Endothelial cell of umbilical vein (primary cell): ENCODE measurements around the gene SHISA2. TPM values are rescaled to one million over a fixed set of nuclear protein-coding genes. Genes with fewer than 3 reads are reported as not detected.
A peak's percentile ranks its signal among the peaks of the same experiment; 100 is the strongest.

Experiments used
- BruUV-seq: library from RNA; stranded (reverse); fragments of 400-500 nt; replicated peaks from 2 replicates; lab custom pipeline; 2021; lab: Mats Ljungman, UMichigan
- CTCF ChIA-PET: fragments of 300-600, 350-600 bp; sonication (Branson Sonifier 250); formaldehyde crosslinking; loops from one replicate; lab custom pipeline; 2021; ENCODE audit warnings: antibody characterized with exemption, inconsistent platforms; lab: Charles Lee
- POLR2A ChIA-PET: fragments of 300-600, 350-600 bp; sonication (Branson Sonifier 250); formaldehyde crosslinking; loops from one replicate; lab custom pipeline; 2021; ENCODE audit warnings: antibody characterized with exemption, inconsistent platforms; lab: Charles Lee
- DNase-seq: peaks from one replicate; pipeline ENCODE4 v3.0.0-alpha.2; 2011; ENCODE audit warnings: low read depth, low spot score
- FAIRE-seq: peaks from 2 replicates; lab custom pipeline; 2011; peaks lifted over from hg19 to GRCh38; lab: Jason Lieb, UNC
- H2AFZ ChIP-seq: 2 replicates; pipeline ENCODE4 v1.6.0; 2012; ENCODE audit warnings: low read depth, low read length, control low read depth, inconsistent platforms
- H3K27ac ChIP-seq: 2 replicates; pipeline ENCODE4 v1.5.1; 2011; ENCODE audit warnings: low read depth, mild to moderate bottlenecking, control low read depth, low read length, moderate library complexity; ENCODE audit not compliant: insufficient read depth
- H3K27me3 ChIP-seq, 2 experiments: 2 replicates each; pipeline versions ENCODE4 v1.6.0 to v1.6.1; 2011; ENCODE audit warnings: low read length in 2 of 2, mixed read lengths in 1 of 2; ENCODE audit not compliant: control insufficient read depth in 2 of 2, insufficient read depth in 2 of 2
- H3K36me3 ChIP-seq, 2 experiments: 2 replicates in 1 of 2; 3 replicates in 1 of 2; pipeline ENCODE4 v1.5.1; 2011; ENCODE audit warnings: low read length in 2 of 2, mild to moderate bottlenecking in 1 of 2, moderate library complexity in 1 of 2; ENCODE audit not compliant: control insufficient read depth in 2 of 2, insufficient read depth in 2 of 2; ENCODE audit errors: extremely low read depth in 1 of 2
- H3K4me1 ChIP-seq: 3 replicates; pipeline ENCODE4 v1.5.1; 2011; ENCODE audit warnings: mild to moderate bottlenecking, low read length; ENCODE audit not compliant: control insufficient read depth, insufficient read depth; ENCODE audit errors: extremely low read depth
- H3K4me2 ChIP-seq: 2 replicates; pipeline ENCODE4 v1.6.1; 2011; ENCODE audit warnings: low read length, control low read depth, mixed read lengths; ENCODE audit not compliant: insufficient read depth
- H3K4me3 ChIP-seq, 3 experiments: fragments of 200-600 bp in 1 of 3; sonication (generic), shearing (Covaris generic) in 1 of 3; replicated peaks in 1 of 3; 2 replicates each; pipeline ENCODE4 v1.5.1; 2011 to 2016; ENCODE audit warnings: control low read depth in 3 of 3, low read length in 3 of 3, mild to moderate bottlenecking in 2 of 3, inconsistent platforms in 1 of 3, low read depth in 1 of 3, moderate library complexity in 1 of 3; ENCODE audit not compliant: insufficient read depth in 1 of 3
- H3K79me2 ChIP-seq: 2 replicates; pipeline ENCODE4 v1.6.0; 2012; ENCODE audit warnings: low read length, inconsistent platforms; ENCODE audit not compliant: control insufficient read depth, insufficient read depth
- H3K9ac ChIP-seq: replicated peaks from 2 replicates; pipeline ENCODE3; 2011; ENCODE audit warnings: low read length, control low read depth; ENCODE audit not compliant: insufficient read depth; ENCODE audit errors: extremely low read depth
- H3K9me1 ChIP-seq: replicated peaks from 3 replicates; pipeline ENCODE4 v1.6.0; 2011; ENCODE audit warnings: mild to moderate bottlenecking, low read length; ENCODE audit not compliant: control insufficient read depth, insufficient read depth; ENCODE audit errors: extremely low read depth
- H3K9me3 ChIP-seq: replicated peaks from 2 replicates; pipeline ENCODE4 v1.5.1; 2012; ENCODE audit warnings: low read length, inconsistent platforms; ENCODE audit not compliant: control insufficient read depth, insufficient read depth
- H4K20me1 ChIP-seq: replicated peaks from 2 replicates; pipeline ENCODE3; 2011; ENCODE audit warnings: mild to moderate bottlenecking, low read length; ENCODE audit not compliant: control insufficient read depth, insufficient read depth; ENCODE audit errors: extremely low read depth
- EZH2 ChIP-seq: IDR thresholded peaks from 2 replicates; pipeline ENCODE4 v1.6.1; 2012; ENCODE audit warnings: borderline replicate concordance, low read depth, mild to moderate bottlenecking, moderate library complexity, low read length, inconsistent platforms; ENCODE audit not compliant: severe bottlenecking
- FOS ChIP-seq: IDR thresholded peaks from 2 replicates; pipeline ENCODE4 v1.6.1; 2011; ENCODE audit warnings: mild to moderate bottlenecking, low read length, moderate library complexity, borderline replicate concordance; ENCODE audit not compliant: insufficient read depth
- GATA2 ChIP-seq: IDR thresholded peaks from 2 replicates; pipeline ENCODE4 v1.7.0; 2011; ENCODE audit warnings: low read depth, mild to moderate bottlenecking, moderate library complexity, mixed read lengths, low read length; ENCODE audit not compliant: insufficient read length, insufficient read depth
- JUN ChIP-seq: IDR thresholded peaks from 2 replicates; pipeline ENCODE4 v1.6.1; 2011; ENCODE audit warnings: borderline replicate concordance, low read depth; ENCODE audit not compliant: insufficient read length, insufficient read depth
- MYC ChIP-seq: IDR thresholded peaks from one replicate; pipeline ENCODE4 v1.6.1; 2011; ENCODE audit warnings: mild to moderate bottlenecking, low read depth, low read length
- POLR2A ChIP-seq: IDR thresholded peaks from 2 replicates; pipeline ENCODE4 v1.6.1; 2012; ENCODE audit warnings: low read depth, mild to moderate bottlenecking, control low read depth, low read length
- POLR2AphosphoS5 ChIP-seq: IDR thresholded peaks from 2 replicates; pipeline ENCODE4 v1.6.1; 2012; ENCODE audit warnings: low read depth, mild to moderate bottlenecking, control low read depth, low read length, moderate library complexity; ENCODE audit not compliant: insufficient read depth
- dilution Hi-C: fragments of 300-500 bp; cut with MboI; formaldehyde crosslinking; loops from one replicate; pipeline ENCODE4 v1.15.0; 2019; ENCODE audit warnings: low sequenced_read_pairs; ENCODE audit not compliant: extremely low pct_ligation_motif_present
- intact Hi-C: fragments of 100-400 bp; cut with micrococcal nuclease; formaldehyde crosslinking; loops from one replicate; pipeline ENCODE4 v1.10.0; 2022
- polyA plus RNA-seq, 4 experiments: library from polyadenylated mRNA; depleted of rRNA in 3 of 4; stranded (reverse) in 3 of 4; unstranded in 1 of 4; fragments of >200 nt; gene quantifications; 2 replicates each; pipeline versions ENCODE4 v1.2.1 to v1.2.3, GENCODE V29; 2011 to 2012; ENCODE audit warnings: missing spikeins in 1 of 4
- total RNA-seq: library from RNA; stranded (reverse); gene quantifications from 2 replicates; pipeline ENCODE4 v1.2.3, GENCODE V29; 2021
- TF ChIP-seq, protein P1 (sequence below): IDR thresholded peaks from 2 replicates; pipeline ENCODE4 v1.6.1; 2011; ENCODE audit not compliant: insufficient read depth, insufficient read length
- TF ChIP-seq, protein P2 (sequence below), 2 donors: IDR thresholded peaks; 1 replicate in 1 of 2; 2 replicates in 1 of 2; pipeline ENCODE4 v1.5.1; 2011; ENCODE audit warnings: low read length in 2 of 2, mild to moderate bottlenecking in 2 of 2, moderate library complexity in 2 of 2, control low read depth in 1 of 2, inconsistent platforms in 1 of 2, low read depth in 1 of 2; ENCODE audit not compliant: insufficient read depth in 1 of 2; ENCODE audit errors: extremely low read depth in 1 of 2

Gene SHISA2
- total and polyA plus RNA-seq, 2 donors (not counting 3 experiments of a cell fraction or from before 2014, with no cell fraction given) = 1.5 to 2.5 TPM

DNA sequence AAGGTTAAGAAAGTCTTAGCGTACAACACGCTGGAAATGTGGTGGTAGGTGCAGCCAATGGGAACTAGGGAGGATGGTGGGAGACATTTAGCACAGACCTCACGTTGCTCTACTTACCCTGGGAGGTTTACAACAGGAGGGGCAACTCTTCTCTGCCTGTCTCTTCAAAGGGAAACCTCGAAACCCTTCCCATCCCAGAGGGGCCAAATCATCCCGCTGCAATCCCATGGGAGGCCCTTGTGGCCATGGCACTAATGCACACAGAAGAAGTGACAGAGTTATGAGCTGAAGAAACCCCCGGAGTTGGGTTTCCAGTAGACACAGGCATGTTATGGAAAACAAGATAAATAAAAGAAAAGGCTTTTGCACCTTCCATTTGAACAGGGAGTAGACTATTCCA, 35.6 kb downstream of the SHISA2 start:
- dilution Hi-C loops = no loop called here
- DNase-seq (no peak), FAIRE-seq (no peak)
- H3K4me2 ChIP-seq = peak overlapping the region; percentile 85
- H2AFZ ChIP-seq = no peak overlapping the region
- peak overlapping the region; percentile 92 for H3K27ac ChIP-seq
- H3K79me2 ChIP-seq = no peaks in the 10 kb centered on the region
- H3K27me3 ChIP-seq = no peaks in the 10 kb centered on the region
- H3K9me1 ChIP-seq = no peaks in the 10 kb centered on the region
- H3K9me3 ChIP-seq = peaks cover 2% of the 10 kb centered on the region
- H3K9ac ChIP-seq = peak overlapping the region; percentile 53
- ChIA-PET POLR2A (no interaction called here), CTCF (interaction anchor here (0.9 to 2.8 kb wide), 3 partner anchors 9 to 33 kb away, joined by 3 to 11 read pairs (median 3); no protein-coding TSS in a partner anchor)
- BruUV-seq = no TSS peak
- peaks cover 71% of the 10 kb centered on the region for H3K4me1 ChIP-seq
- H3K36me3 ChIP-seq = no peaks in the 10 kb centered on the region
- H3K4me3 ChIP-seq = no peak overlapping the region
- TF ChIP-seq MYC = no peak
- no peak for TF ChIP-seq JUN
- TF ChIP-seq, protein P1, sequence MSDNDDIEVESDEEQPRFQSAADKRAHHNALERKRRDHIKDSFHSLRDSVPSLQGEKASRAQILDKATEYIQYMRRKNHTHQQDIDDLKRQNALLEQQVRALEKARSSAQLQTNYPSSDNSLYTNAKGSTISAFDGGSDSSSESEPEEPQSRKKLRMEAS = no peak
- TF ChIP-seq FOS = no peak
- TF ChIP-seq POLR2AphosphoS5 = no peak
- no peak for TF ChIP-seq POLR2A
- TF ChIP-seq GATA2 = no peak
- TF ChIP-seq, protein P2, sequence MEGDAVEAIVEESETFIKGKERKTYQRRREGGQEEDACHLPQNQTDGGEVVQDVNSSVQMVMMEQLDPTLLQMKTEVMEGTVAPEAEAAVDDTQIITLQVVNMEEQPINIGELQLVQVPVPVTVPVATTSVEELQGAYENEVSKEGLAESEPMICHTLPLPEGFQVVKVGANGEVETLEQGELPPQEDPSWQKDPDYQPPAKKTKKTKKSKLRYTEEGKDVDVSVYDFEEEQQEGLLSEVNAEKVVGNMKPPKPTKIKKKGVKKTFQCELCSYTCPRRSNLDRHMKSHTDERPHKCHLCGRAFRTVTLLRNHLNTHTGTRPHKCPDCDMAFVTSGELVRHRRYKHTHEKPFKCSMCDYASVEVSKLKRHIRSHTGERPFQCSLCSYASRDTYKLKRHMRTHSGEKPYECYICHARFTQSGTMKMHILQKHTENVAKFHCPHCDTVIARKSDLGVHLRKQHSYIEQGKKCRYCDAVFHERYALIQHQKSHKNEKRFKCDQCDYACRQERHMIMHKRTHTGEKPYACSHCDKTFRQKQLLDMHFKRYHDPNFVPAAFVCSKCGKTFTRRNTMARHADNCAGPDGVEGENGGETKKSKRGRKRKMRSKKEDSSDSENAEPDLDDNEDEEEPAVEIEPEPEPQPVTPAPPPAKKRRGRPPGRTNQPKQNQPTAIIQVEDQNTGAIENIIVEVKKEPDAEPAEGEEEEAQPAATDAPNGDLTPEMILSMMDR (IDR thresholded peaks at IDR 0.05; ENCODE audit: extremely low read depth in 1 of 2, insufficient read depth in 1 of 2, low read depth in 1 of 2, low read length in 2 of 2) = no peak
- no peak for TF ChIP-seq EZH2
- H4K20me1 ChIP-seq = no peaks in the 10 kb centered on the region
- intact Hi-C loops = loop anchor here (10.0 kb wide), 2 partner anchors 209 to 701 kb away; partner anchors contain the start of gene RNF6
